HG03558 (cell line): ENCODE data around the gene CFAP20DC.

Experiments
- ATAC-seq: cut with Tn5 transposase; IDR thresholded peaks from one replicate; pipeline ENCODE4 v1.9.1; 2021; ENCODE audit warnings: moderate number of reproducible peaks; ENCODE audit not compliant: unreplicated experiment; ENCODE audit errors: extremely low read depth

CFAP20DC gene

GRCh38 chr3:59027607-59028006, 22.2 kb downstream of the CFAP20DC start:
- ATAC-seq, result no peak

- no peak for ATAC-seq
Observed at GRCh38 chr3:59023612-59024011, 26.2 kb downstream of the CFAP20DC start.

- ATAC-seq, result no peak
Observed at GRCh38 chr3:59017617-59017984, 32.2 kb downstream of the CFAP20DC start.

- no peak for ATAC-seq
Observed at GRCh38 chr3:59016930-59017616, 32.8 kb downstream of the CFAP20DC start.

- ATAC-seq, result no peak
Observed at GRCh38 chr3:59013611-59014010, 36.2 kb downstream of the CFAP20DC start.

- ATAC-seq, result no peak
Observed at GRCh38 chr3:59006634-59007517, 42.9 kb downstream of the CFAP20DC start.

- no peak for ATAC-seq
Observed at GRCh38 chr3:59001675-59002074, 48.1 kb downstream of the CFAP20DC start.

- no peak for ATAC-seq
Observed at GRCh38 chr3:58999774-59000160, 50.1 kb downstream of the CFAP20DC start.

- no peak for ATAC-seq
Observed at GRCh38 chr3:58999134-58999773, 50.6 kb downstream of the CFAP20DC start.

GRCh38 chr3:58998476-58999117, 51.2 kb downstream of the CFAP20DC start:
- ATAC-seq, result no peak

- ATAC-seq, result no peak
Observed at GRCh38 chr3:58996730-58997129, 53.1 kb downstream of the CFAP20DC start.

- ATAC-seq, result no peak
Observed at GRCh38 chr3:58994746-58995330, 55.0 kb downstream of the CFAP20DC start.

GRCh38 chr3:58993547-58993946, 56.3 kb downstream of the CFAP20DC start:
- ATAC-seq, result no peak

- ATAC-seq, result no peak
Observed at GRCh38 chr3:58991623-58992022, 58.2 kb downstream of the CFAP20DC start.

GRCh38 chr3:58991026-58991425, 58.8 kb downstream of the CFAP20DC start:
- ATAC-seq, result no peak

GRCh38 chr3:58989955-58990354, 59.9 kb downstream of the CFAP20DC start:
- no peak for ATAC-seq

GRCh38 chr3:58989163-58989562, 60.7 kb downstream of the CFAP20DC start:
- no peak for ATAC-seq

- no peak for ATAC-seq
Observed at GRCh38 chr3:58988041-58988440, 61.8 kb downstream of the CFAP20DC start.

GRCh38 chr3:58986654-58987053, 63.2 kb downstream of the CFAP20DC start:
- no peak for ATAC-seq

- no peak for ATAC-seq
Observed at GRCh38 chr3:58979840-58980239, 70.0 kb downstream of the CFAP20DC start.
